Right atrium auricular region (tissue), 2 donors: ENCODE results near the gene APPL1. TPM values are rescaled to one million over a fixed set of nuclear protein-coding genes. Genes with fewer than 3 reads are reported as not detected.
A peak's percentile ranks its signal among the peaks of the same experiment; 100 is the strongest.

Experiments
- DNase-seq: peaks from one replicate; pipeline ENCODE4 v3.0.0-alpha.2; 2019; ENCODE audit warnings: low spot score
- H3K27ac ChIP-seq, 2 donors: fragments of 200-600 bp; sonication (generic); 1 replicate in 1 of 2; 2 replicates in 1 of 2; pipeline ENCODE4 v1.5.1; 2016 to 2019
- H3K27me3 ChIP-seq, 2 donors: fragments of 200-600 bp; sonication (generic); one replicate each; pipeline versions ENCODE4 v1.5.1 to v1.6.0; 2017 to 2019
- H3K36me3 ChIP-seq: fragments of 200-600 bp; sonication (generic); one replicate; pipeline ENCODE4 v1.5.1; 2016
- H3K4me1 ChIP-seq, 2 donors: fragments of 200-600 bp; sonication (generic); one replicate each; pipeline versions ENCODE4 v1.5.1 to v1.6.0; 2017 to 2019
- H3K4me3 ChIP-seq, 2 donors: fragments of 200-600 bp; sonication (generic); 1 replicate in 1 of 2; 2 replicates in 1 of 2; pipeline ENCODE4 v1.5.1; 2017 to 2019; ENCODE audit warnings: mild to moderate bottlenecking in 1 of 2, moderate library complexity in 1 of 2
- H3K9me3 ChIP-seq, 2 donors: fragments of 200-600 bp; sonication (generic); one replicate each; pipeline ENCODE4 v1.5.1; 2019
- CTCF ChIP-seq, 2 donors: fragments of 200-600 bp; sonication (generic); IDR thresholded peaks; one replicate each; pipeline ENCODE4 v1.5.1; 2019; ENCODE audit warnings: antibody characterized with exemption in 2 of 2
- total RNA-seq, 2 donors: library from RNA; depleted of rRNA; stranded (reverse); fragments of >200 nt; gene quantifications; one replicate each; pipeline ENCODE4 v1.1.0, GENCODE V29; 2016

Gene APPL1
- 10 to 100 TPM; 31.6 to 38.1 TPM for total RNA-seq

GRCh38 chr3:57227204-57227929 is at the start of gene APPL1:
TSS of gene APPL1 (plus strand) at chr3:57227729. CDS start at chr3:57227884, 155 bp downstream.
- Histone ChIP-seq H3K36me3 (no peaks in the 10 kb centered on the region), H3K27me3 (no peaks in the 10 kb centered on the region), H3K4me1 (peaks cover 0 to 23% of the 10 kb centered on the region in 2 donors), H3K4me3 (peak within 1 kb of the TSS; percentile 71 to 78), H3K9me3 (no peaks in the 10 kb centered on the region), H3K27ac (peak within 1 kb of the TSS; percentile 89 to 91)
- TF ChIP-seq CTCF (IDR thresholded peaks at IDR 0.05): no peak
- DNase-seq: peak; percentile 85

GRCh38 chr3:57179580-57180410 is 47.7 kb upstream of the APPL1 start:
- TF ChIP-seq CTCF (IDR thresholded peaks at IDR 0.05): peak in 1 of 2 donors; percentile 35

GRCh38 chr3:57184526-57184925 is 43.0 kb upstream of the APPL1 start:
- Histone ChIP-seq H3K36me3 (no peaks in the 10 kb centered on the region), H3K4me3 (no peak overlapping the region), H3K27ac (no peak overlapping the region), H3K9me3 (no peaks in the 10 kb centered on the region), H3K4me1 (no peaks in the 10 kb centered on the region), H3K27me3 (no peaks in the 10 kb centered on the region)
- TF ChIP-seq CTCF (IDR thresholded peaks at IDR 0.05): no peak
- DNase-seq: no peak

More at GRCh38 chr3:57179580-57180410, 47.7 kb upstream of the APPL1 start:
- Histone ChIP-seq H3K4me3 (no peak overlapping the region), H3K4me1 (no peaks in the 10 kb centered on the region), H3K27me3 (no peaks in the 10 kb centered on the region), H3K9me3 (no peaks in the 10 kb centered on the region), H3K36me3 (no peaks in the 10 kb centered on the region), H3K27ac (no peak overlapping the region)
- no peak for DNase-seq

- Histone ChIP-seq H3K27ac (no peak overlapping the region), H3K4me3 (no peak overlapping the region), H3K27me3 (no peaks in the 10 kb centered on the region), H3K4me1 (no peaks in the 10 kb centered on the region), H3K36me3 (no peaks in the 10 kb centered on the region), H3K9me3 (no peaks in the 10 kb centered on the region)
- DNase-seq: no peak
- TF ChIP-seq CTCF (IDR thresholded peaks at IDR 0.05): no peak
Observed at GRCh38 chr3:57192028-57192427, 35.5 kb upstream of the APPL1 start.

- Histone ChIP-seq H3K9me3 (no peaks in the 10 kb centered on the region), H3K27ac (no peak overlapping the region), H3K36me3 (no peaks in the 10 kb centered on the region), H3K4me3 (no peak overlapping the region), H3K4me1 (no peaks in the 10 kb centered on the region), H3K27me3 (no peaks in the 10 kb centered on the region)
- DNase-seq: no peak
- TF ChIP-seq CTCF (IDR thresholded peaks at IDR 0.05): no peak
Observed at GRCh38 chr3:57194641-57195040, 32.9 kb upstream of the APPL1 start.
